Tibial nerve (tissue), 4 donors: Measurements from ENCODE around the gene ARHGEF19. TPM values are rescaled to one million over a fixed set of nuclear protein-coding genes. Genes with fewer than 3 reads are reported as not detected.

Experiments
- DNase-seq, 2 donors: peaks; one replicate each; pipeline ENCODE4 v3.0.0-alpha.2; 2019; ENCODE audit warnings: low spot score in 2 of 2
- H3K27ac ChIP-seq, 4 donors: fragments of 200-600 bp; sonication (generic) in 3 of 4; one replicate each; pipeline ENCODE4 v1.5.1; 2017 to 2019; ENCODE audit warnings: mild to moderate bottlenecking in 1 of 4
- H3K27me3 ChIP-seq, 2 donors: fragments of 200-600 bp; sonication (generic) in 1 of 2; one replicate each; pipeline versions ENCODE4 v1.5.1 to v1.6.0; 2017 to 2019
- H3K36me3 ChIP-seq, 3 donors: fragments of 200-600 bp; sonication (generic); one replicate each; pipeline ENCODE4 v1.5.1; 2018 to 2019
- H3K4me1 ChIP-seq, 4 donors: fragments of 200-600 bp; sonication (generic) in 3 of 4; one replicate each; pipeline ENCODE4 v1.5.1; 2017 to 2019
- H3K4me3 ChIP-seq, 4 donors: fragments of 200-600 bp; sonication (generic) in 3 of 4; one replicate each; pipeline ENCODE4 v1.5.1; 2017 to 2019; ENCODE audit warnings: mild to moderate bottlenecking in 1 of 4, moderate library complexity in 1 of 4
- H3K9me3 ChIP-seq, 4 donors: fragments of 200-600 bp; sonication (generic) in 3 of 4; one replicate each; pipeline ENCODE4 v1.5.1; 2017 to 2019
- CTCF ChIP-seq, 5 experiments: fragments of 200-600 bp in 3 of 5; fragments of 450-650 bp in 2 of 5; sonication (generic) in 3 of 5; IDR thresholded peaks; one replicate each; pipeline ENCODE4 v1.5.1; 2016 to 2019; ENCODE audit warnings: antibody characterized with exemption in 5 of 5, mild to moderate bottlenecking in 3 of 5, moderate library complexity in 2 of 5
- EP300 ChIP-seq, 2 donors: sonication (generic); formaldehyde crosslinking; IDR thresholded peaks; one replicate each; pipeline ENCODE4 v1.6.1; 2017; ENCODE audit warnings: antibody characterized with exemption in 2 of 2, mild to moderate bottlenecking in 1 of 2
- POLR2A ChIP-seq, 2 donors: fragments of 450-650 bp; IDR thresholded peaks; one replicate each; pipeline ENCODE4 v1.6.1; 2017; ENCODE audit warnings: antibody characterized with exemption in 2 of 2, mild to moderate bottlenecking in 2 of 2, moderate library complexity in 2 of 2
- WGBS, 2 donors: methylation state at CpG; one replicate each; pipeline ENCODE4 v1.1.5; 2018; 5-methylcytosine and 5-hydroxymethylcytosine counted together
- total RNA-seq, 4 donors: library from RNA; depleted of rRNA; stranded (reverse); fragments of >200 nt; gene quantifications; one replicate each; pipeline ENCODE4 v1.1.0, GENCODE V29; 2016

The ARHGEF19 gene
- total RNA-seq, 4 donors from 2014 or later = 7.8 to 19.3 (median 11.1) TPM

- no peaks in the 10 kb centered on the region for H3K9me3 ChIP-seq
- H3K27ac ChIP-seq = no peak overlapping the region
- 96 to 100% methylated on average over 3 to 7 of the region's 8 CpGs for WGBS, 2 donors
- peaks cover 0 to 21% (median 13%) of the 10 kb centered on the region in 4 donors for H3K4me1 ChIP-seq
- TF ChIP-seq POLR2A (IDR thresholded peaks at IDR 0.05) = no peak
- TF ChIP-seq EP300 (IDR thresholded peaks at IDR 0.05) = no peak
- TF ChIP-seq CTCF (IDR thresholded peaks at IDR 0.05) = no peak
- peaks cover 0 to 34% (median 0%) of the 10 kb centered on the region in 3 donors for H3K36me3 ChIP-seq
- DNase-seq = no peak
- H3K4me3 ChIP-seq = no peak overlapping the region
- peaks cover 0 to 5% of the 10 kb centered on the region in 2 donors for H3K27me3 ChIP-seq
These were observed 21.0 kb upstream of the ARHGEF19 start for GRCh38 chr1:16233431-16233830.

GRCh38 chr1:16232316-16232710 is 19.9 kb upstream of the ARHGEF19 start:
- TF ChIP-seq POLR2A (IDR thresholded peaks at IDR 0.05) (no peak), CTCF (IDR thresholded peaks at IDR 0.05) (no peak), EP300 (IDR thresholded peaks at IDR 0.05) (no peak)
- H3K27ac ChIP-seq = no peak overlapping the region
- H3K27me3 ChIP-seq = peaks cover 0 to 16% of the 10 kb centered on the region in 2 donors
- peaks cover 0 to 34% (median 0%) of the 10 kb centered on the region in 3 donors for H3K36me3 ChIP-seq
- DNase-seq = no peak
- H3K9me3 ChIP-seq = peaks cover 0 to under 1% (median 0%) of the 10 kb centered on the region in 4 donors
- H3K4me1 ChIP-seq = peaks cover 0 to 15% (median 7%) of the 10 kb centered on the region in 4 donors
- WGBS, 2 donors = 93 to 94% methylated on average over 4 to 5 of the region's 5 CpGs
- no peak overlapping the region for H3K4me3 ChIP-seq

- H3K4me1 ChIP-seq = peaks cover 0 to 16% (median 8%) of the 10 kb centered on the region in 4 donors
- TF ChIP-seq EP300 (IDR thresholded peaks at IDR 0.05) (no peak), CTCF (IDR thresholded peaks at IDR 0.05) (no peak), POLR2A (IDR thresholded peaks at IDR 0.05) (no peak)
- 84 to 94% methylated on average over 19 to 24 of the region's 35 CpGs for WGBS, 2 donors
- peaks cover 0 to 34% (median 0%) of the 10 kb centered on the region in 3 donors for H3K36me3 ChIP-seq
- H3K27me3 ChIP-seq = peaks cover 0 to 23% of the 10 kb centered on the region in 2 donors
- H3K27ac ChIP-seq = no peak overlapping the region
- no peak overlapping the region for H3K4me3 ChIP-seq
- peaks cover 0 to 8% (median 0%) of the 10 kb centered on the region in 4 donors for H3K9me3 ChIP-seq
- no peak for DNase-seq
These were observed 19.2 kb upstream of the ARHGEF19 start for GRCh38 chr1:16231331-16232315.

- Histone ChIP-seq H3K36me3 (peaks cover 0 to 34% (median 0%) of the 10 kb centered on the region in 3 donors), H3K9me3 (peaks cover 0 to 8% (median 0%) of the 10 kb centered on the region in 4 donors), H3K4me1 (peaks cover 0 to 11% (median 4%) of the 10 kb centered on the region in 4 donors), H3K27me3 (peaks cover 0 to 29% of the 10 kb centered on the region in 2 donors), H3K27ac (no peak overlapping the region), H3K4me3 (no peak overlapping the region)
- no peak for TF ChIP-seq EP300 (IDR thresholded peaks at IDR 0.05)
- no peak for TF ChIP-seq CTCF (IDR thresholded peaks at IDR 0.05)
- no peak for TF ChIP-seq POLR2A (IDR thresholded peaks at IDR 0.05)
- 82 to 84% methylated on average over 13 of the region's 13 CpGs for WGBS, 2 donors
- DNase-seq = no peak
These were observed 18.3 kb upstream of the ARHGEF19 start for GRCh38 chr1:16230744-16231143.
